ENCODE measurements around the gene LYSMD4. TPM values are rescaled to one million over a fixed set of nuclear protein-coding genes. Genes with fewer than 3 reads are reported as not detected.

Gene LYSMD4
- total and polyA plus RNA-seq, 10 of the 15 experiments (the other 5 are each of a cell fraction or from before 2014, with no cell fraction given): 1.8 to 5.8 (median 3.9) TPM

DNA sequence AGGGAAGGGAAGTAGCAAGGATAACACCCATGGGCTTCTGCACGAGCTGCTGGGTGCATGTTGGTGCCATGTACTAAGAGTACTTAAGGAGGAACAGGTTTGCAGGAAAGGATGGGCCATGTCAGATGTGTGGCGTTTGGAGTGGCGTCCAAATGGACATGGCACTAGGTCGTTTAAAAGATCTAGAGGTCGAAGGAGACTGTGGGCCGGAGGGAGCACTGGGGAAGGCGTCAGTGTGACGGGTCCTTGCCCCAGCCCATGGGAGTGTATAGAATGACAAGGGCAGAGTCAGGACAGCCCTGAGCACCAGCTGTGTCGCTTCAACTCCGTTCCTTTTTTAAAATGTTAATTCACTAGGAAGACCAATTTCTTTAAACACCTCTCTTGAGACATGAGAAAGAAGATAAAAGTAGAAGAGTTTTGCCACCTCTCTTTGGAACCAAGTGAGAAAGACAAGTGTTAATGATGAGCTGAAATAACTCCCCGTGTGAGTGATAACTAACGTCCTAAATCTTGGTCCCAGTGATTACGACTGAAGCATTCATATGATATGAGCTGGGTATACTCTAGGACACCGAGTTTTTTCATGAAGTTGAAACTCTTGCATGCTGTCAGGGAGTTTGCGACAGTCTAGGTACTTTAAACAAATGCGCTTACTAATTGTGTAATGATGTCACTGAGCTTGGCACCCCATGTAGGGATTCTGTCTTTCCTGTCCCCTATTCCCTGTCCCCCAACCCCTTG lies 23.8 kb downstream of the LYSMD4 start:
- Histone ChIP-seq H3K27me3 (replicated peaks in 1 of 2; ENCODE audit: control insufficient read depth in 2 of 2, insufficient read depth in 2 of 2, low read length in 1 of 2) (no peaks in the 10 kb centered on the region), H3K79me2 (ENCODE audit: control insufficient read depth, insufficient read depth, low read length) (no peaks in the 10 kb centered on the region), H3K36me3 (ENCODE audit: control insufficient read depth in 2 of 2, insufficient read depth in 2 of 2, low read length in 1 of 2) (peaks cover 2 to 29% of the 10 kb centered on the region in 2 experiments), H3K27ac (ENCODE audit: control insufficient read depth, insufficient read depth) (no peak overlapping the region), H2AFZ (ENCODE audit: control insufficient read depth, low read depth, low read length) (no peak overlapping the region), H3K4me3 (no peak overlapping the region), H3K4me2 (ENCODE audit: control insufficient read depth, insufficient read depth) (no peak overlapping the region), H3K9ac (ENCODE audit: control insufficient read depth, insufficient read depth, low read length) (no peak overlapping the region), H3K9me3 (replicated peaks; ENCODE audit: control insufficient read depth, insufficient read depth, low read length) (no peaks in the 10 kb centered on the region), H3K4me1 (ENCODE audit: control insufficient read depth, insufficient read depth, low read length) (peaks cover 18% of the 10 kb centered on the region), H4K20me1 (ENCODE audit: control insufficient read depth, insufficient read depth) (peaks cover 3% of the 10 kb centered on the region; the same call in 1 of the 2 replicates)
- TF ChIP-seq CREB1 (IDR thresholded peaks at IDR 0.05; ENCODE audit: low read depth) (no peak), DPF2 (IDR thresholded peaks at IDR 0.05) (no peak), ESRRA (IDR thresholded peaks at IDR 0.05; ENCODE audit: low read length) (no peak)
- ChIA-PET CTCF (interaction anchor here (1.8 kb wide), 1 partner anchor 434 kb away, joined by 4 read pairs; no protein-coding TSS in a partner anchor), POLR2A (no interaction called here), RAD21 (ENCODE audit: unreplicated experiment) (no interaction called here), SMC1A (ENCODE audit: uncharacterized antibody, unreplicated experiment) (interaction anchor here (0.6 to 2.2 kb wide), 5 partner anchors 10 to 428 kb away, joined by 3 to 5 read pairs (median 3); no protein-coding TSS in a partner anchor)
- no peak for DNase-seq (ENCODE audit: low read depth, low spot score)
- no peak for ATAC-seq
- no peak for FAIRE-seq
- 96% methylated on average over 16 of the region's 16 CpGs for WGBS (ENCODE audit: insufficient coverage, insufficient replicate concordance, low lambda C conversion rate, missing lambda C conversion rate)
- intact Hi-C loops (cut with micrococcal nuclease; ENCODE audit: unreplicated experiment) (loop anchor here (10.0 kb wide), 1 partner anchor 365 kb away; no protein-coding TSS in a partner anchor), in situ Hi-C loops (cut with MboI) (no loop called here)
- BruUV-seq (replicated peaks): no TSS peak

DNA sequence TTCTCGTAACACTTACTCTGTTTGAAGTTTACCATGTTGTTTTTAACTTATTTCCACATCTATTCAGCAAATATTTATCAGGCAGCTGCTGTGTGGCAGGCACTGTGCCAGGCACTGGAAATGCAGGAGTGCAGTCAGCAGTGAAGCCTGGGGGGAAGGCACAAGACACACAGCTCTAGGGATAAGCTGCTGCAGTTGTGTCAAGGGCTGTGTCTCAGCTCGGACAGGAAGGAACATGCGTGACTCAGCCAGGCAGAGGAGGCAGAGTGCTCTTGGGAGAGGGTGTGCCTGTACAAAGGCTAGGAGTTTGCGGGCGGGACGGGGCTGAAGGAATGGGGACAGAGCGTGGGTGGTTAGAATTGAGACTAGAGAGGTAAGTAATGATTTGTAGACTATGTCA lies 24.7 kb downstream of the LYSMD4 start:
- Histone ChIP-seq H3K27me3 (replicated peaks in 1 of 2; ENCODE audit: control insufficient read depth in 2 of 2, insufficient read depth in 2 of 2, low read length in 1 of 2) (no peaks in the 10 kb centered on the region), H3K4me2 (ENCODE audit: control insufficient read depth, insufficient read depth) (no peak overlapping the region), H3K4me1 (ENCODE audit: control insufficient read depth, insufficient read depth, low read length) (peaks cover 24% of the 10 kb centered on the region), H3K27ac (ENCODE audit: control insufficient read depth, insufficient read depth) (no peak overlapping the region), H3K36me3 (ENCODE audit: control insufficient read depth in 2 of 2, insufficient read depth in 2 of 2, low read length in 1 of 2) (peaks cover 2 to 29% of the 10 kb centered on the region in 2 experiments), H3K79me2 (ENCODE audit: control insufficient read depth, insufficient read depth, low read length) (no peaks in the 10 kb centered on the region), H4K20me1 (ENCODE audit: control insufficient read depth, insufficient read depth) (peaks cover 3% of the 10 kb centered on the region; the same call in 1 of the 2 replicates), H3K9ac (ENCODE audit: control insufficient read depth, insufficient read depth, low read length) (no peak overlapping the region), H3K4me3 (no peak overlapping the region), H3K9me3 (replicated peaks; ENCODE audit: control insufficient read depth, insufficient read depth, low read length) (no peaks in the 10 kb centered on the region), H2AFZ (ENCODE audit: control insufficient read depth, low read depth, low read length) (no peak overlapping the region)
- no peak for DNase-seq (ENCODE audit: low read depth, low spot score)
- ChIA-PET POLR2A (no interaction called here), RAD21 (ENCODE audit: unreplicated experiment) (interaction anchor here (1.7 kb wide), 1 partner anchor 436 kb away, joined by 10 read pairs; no protein-coding TSS in a partner anchor), CTCF (interaction anchor here (0.8 to 2.8 kb wide), 6 partner anchors 10 to 608 kb away, joined by 3 to 12 read pairs (median 4); no protein-coding TSS in a partner anchor), SMC1A (ENCODE audit: uncharacterized antibody, unreplicated experiment) (interaction anchor here (2.2 kb wide), 1 partner anchor 10 kb away, joined by 5 read pairs; no protein-coding TSS in a partner anchor)
- no TSS peak for BruUV-seq (replicated peaks)
- FAIRE-seq: no peak
- in situ Hi-C loops (cut with MboI): no loop called here
- intact Hi-C loops (cut with micrococcal nuclease; ENCODE audit: unreplicated experiment): loop anchor here (10.0 kb wide), 1 partner anchor 364 kb away; no protein-coding TSS in a partner anchor
- ATAC-seq: no peak
- WGBS (ENCODE audit: insufficient coverage, insufficient replicate concordance, low lambda C conversion rate, missing lambda C conversion rate): 94% methylated on average over 7 of the region's 7 CpGs
- TF ChIP-seq, protein P1, sequence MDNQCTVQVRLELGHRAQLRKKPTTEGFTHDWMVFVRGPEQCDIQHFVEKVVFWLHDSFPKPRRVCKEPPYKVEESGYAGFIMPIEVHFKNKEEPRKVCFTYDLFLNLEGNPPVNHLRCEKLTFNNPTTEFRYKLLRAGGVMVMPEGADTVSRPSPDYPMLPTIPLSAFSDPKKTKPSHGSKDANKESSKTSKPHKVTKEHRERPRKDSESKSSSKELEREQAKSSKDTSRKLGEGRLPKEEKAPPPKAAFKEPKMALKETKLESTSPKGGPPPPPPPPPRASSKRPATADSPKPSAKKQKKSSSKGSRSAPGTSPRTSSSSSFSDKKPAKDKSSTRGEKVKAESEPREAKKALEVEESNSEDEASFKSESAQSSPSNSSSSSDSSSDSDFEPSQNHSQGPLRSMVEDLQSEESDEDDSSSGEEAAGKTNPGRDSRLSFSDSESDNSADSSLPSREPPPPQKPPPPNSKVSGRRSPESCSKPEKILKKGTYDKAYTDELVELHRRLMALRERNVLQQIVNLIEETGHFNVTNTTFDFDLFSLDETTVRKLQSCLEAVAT (IDR thresholded peaks at IDR 0.05): no peak
- no peak for TF ChIP-seq TCF3 (IDR thresholded peaks at IDR 0.05; ENCODE audit: borderline replicate concordance, insufficient read depth, low read depth, low read length)
- no peak for TF ChIP-seq ATF7 (IDR thresholded peaks at IDR 0.05; ENCODE audit: low read depth)
- TF ChIP-seq NR2C1 (IDR thresholded peaks at IDR 0.05): no peak
- no peak for TF ChIP-seq REST (IDR thresholded peaks at IDR 0.05; ENCODE audit: low read depth, low read length)
